Esophagus squamous epithelium (tissue), 5 donors: ENCODE results near the gene QKI. TPM values are rescaled to one million over a fixed set of nuclear protein-coding genes. Genes with fewer than 3 reads are reported as not detected.

Experiments
- DNase-seq: peaks from one replicate; lab custom pipeline; 2025; lab: John Stamatoyannopoulos, UW
- H3K27ac ChIP-seq, 4 donors: fragments of 200-600 bp; sonication (generic); one replicate each; pipeline ENCODE4 v1.5.1; 2016 to 2019; ENCODE audit warnings: mild to moderate bottlenecking in 1 of 4
- H3K27me3 ChIP-seq, 4 donors: fragments of 200-600 bp; sonication (generic); 1 replicate in 3 of 4; 2 replicates in 1 of 4; pipeline versions ENCODE4 v1.5.1 to v1.6.0; 2017 to 2021; ENCODE audit warnings: antibody characterized with exemption in 1 of 4
- H3K36me3 ChIP-seq, 3 donors: fragments of 200-600 bp; sonication (generic); one replicate each; pipeline ENCODE4 v1.5.1; 2016 to 2019
- H3K4me1 ChIP-seq, 3 donors: fragments of 200-600 bp; sonication (generic); one replicate each; pipeline ENCODE4 v1.5.1; 2017 to 2019
- H3K4me3 ChIP-seq, 4 donors: fragments of 200-600 bp; sonication (generic); 1 replicate in 3 of 4; 2 replicates in 1 of 4; pipeline ENCODE4 v1.5.1; 2016 to 2019; ENCODE audit warnings: mild to moderate bottlenecking in 2 of 4, moderate library complexity in 1 of 4
- H3K9me3 ChIP-seq, 3 donors: fragments of 200-600 bp; sonication (generic); one replicate each; pipeline ENCODE4 v1.5.1; 2016 to 2019
- POLR2A ChIP-seq, 4 donors: fragments of 450-650 bp; IDR thresholded peaks; one replicate each; pipeline ENCODE4 v1.6.1; 2017; ENCODE audit warnings: antibody characterized with exemption in 4 of 4, mild to moderate bottlenecking in 4 of 4, moderate library complexity in 3 of 4
- whole genome bisulfite sequencing, 2 donors: methylation state at CpG; one replicate each; pipeline ENCODE4 v1.1.5; 2018; 5-methylcytosine and 5-hydroxymethylcytosine counted together
- intact Hi-C: fragments of 100-400 bp; cut with DNase I; formaldehyde crosslinking; loops from one replicate; pipeline ENCODE4 v1.15.0; 2022
- total RNA-seq, 4 donors: library from RNA; depleted of rRNA; stranded (reverse); fragments of >200 nt; gene quantifications; one replicate each; pipeline ENCODE4 v1.1.0, GENCODE V29; 2016
- TF ChIP-seq, protein P1 (sequence below), 6 experiments: fragments of 450-650 bp in 4 of 6; fragments of 200-600 bp in 2 of 6; sonication (generic) in 2 of 6; IDR thresholded peaks; one replicate each; pipeline ENCODE4 v1.5.1; 2016 to 2019; ENCODE audit warnings: antibody characterized with exemption in 6 of 6, mild to moderate bottlenecking in 4 of 6, moderate library complexity in 4 of 6
- donor health status: DM: yes; HTN: yes; CAD: no.

The QKI gene
- total RNA-seq, 4 donors from 2014 or later = 46.2 to 149 (median 65.4) TPM

DNA sequence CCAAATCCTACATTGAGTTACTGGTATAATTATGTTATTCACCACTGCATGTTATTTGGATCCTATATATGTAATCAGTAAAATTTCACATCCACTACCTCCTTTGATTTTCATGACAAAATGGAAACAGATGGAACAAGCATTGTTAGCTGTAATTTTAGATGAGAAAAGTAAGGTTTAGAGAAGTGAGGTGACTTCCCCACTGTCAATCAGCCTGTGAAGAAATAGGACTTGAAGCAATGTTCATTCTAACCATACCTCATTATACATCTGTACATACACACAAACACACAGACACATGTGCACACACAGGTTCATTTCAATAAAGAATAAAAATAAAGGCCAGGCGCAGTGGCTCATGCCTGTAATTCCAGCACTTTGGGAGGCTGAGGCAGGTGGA lies 23.7 kb upstream of the QKI start:
- Histone ChIP-seq H3K4me1 (peaks cover 8 to 41% (median 14%) of the 10 kb centered on the region in 3 donors), H3K27ac (no peak overlapping the region), H3K27me3 (no peaks in the 10 kb centered on the region), H3K9me3 (no peaks in the 10 kb centered on the region), H3K36me3 (no peaks in the 10 kb centered on the region), H3K4me3 (no peak overlapping the region)
- TF ChIP-seq, protein P1, sequence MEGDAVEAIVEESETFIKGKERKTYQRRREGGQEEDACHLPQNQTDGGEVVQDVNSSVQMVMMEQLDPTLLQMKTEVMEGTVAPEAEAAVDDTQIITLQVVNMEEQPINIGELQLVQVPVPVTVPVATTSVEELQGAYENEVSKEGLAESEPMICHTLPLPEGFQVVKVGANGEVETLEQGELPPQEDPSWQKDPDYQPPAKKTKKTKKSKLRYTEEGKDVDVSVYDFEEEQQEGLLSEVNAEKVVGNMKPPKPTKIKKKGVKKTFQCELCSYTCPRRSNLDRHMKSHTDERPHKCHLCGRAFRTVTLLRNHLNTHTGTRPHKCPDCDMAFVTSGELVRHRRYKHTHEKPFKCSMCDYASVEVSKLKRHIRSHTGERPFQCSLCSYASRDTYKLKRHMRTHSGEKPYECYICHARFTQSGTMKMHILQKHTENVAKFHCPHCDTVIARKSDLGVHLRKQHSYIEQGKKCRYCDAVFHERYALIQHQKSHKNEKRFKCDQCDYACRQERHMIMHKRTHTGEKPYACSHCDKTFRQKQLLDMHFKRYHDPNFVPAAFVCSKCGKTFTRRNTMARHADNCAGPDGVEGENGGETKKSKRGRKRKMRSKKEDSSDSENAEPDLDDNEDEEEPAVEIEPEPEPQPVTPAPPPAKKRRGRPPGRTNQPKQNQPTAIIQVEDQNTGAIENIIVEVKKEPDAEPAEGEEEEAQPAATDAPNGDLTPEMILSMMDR (IDR thresholded peaks at IDR 0.05) = no peak
- TF ChIP-seq POLR2A (IDR thresholded peaks at IDR 0.05) = no peak
- 86 to 90% methylated on average over 1 of the region's 1 CpG for WGBS, 2 donors
- no peak for DNase-seq
- intact Hi-C loops = no loop called here

DNA sequence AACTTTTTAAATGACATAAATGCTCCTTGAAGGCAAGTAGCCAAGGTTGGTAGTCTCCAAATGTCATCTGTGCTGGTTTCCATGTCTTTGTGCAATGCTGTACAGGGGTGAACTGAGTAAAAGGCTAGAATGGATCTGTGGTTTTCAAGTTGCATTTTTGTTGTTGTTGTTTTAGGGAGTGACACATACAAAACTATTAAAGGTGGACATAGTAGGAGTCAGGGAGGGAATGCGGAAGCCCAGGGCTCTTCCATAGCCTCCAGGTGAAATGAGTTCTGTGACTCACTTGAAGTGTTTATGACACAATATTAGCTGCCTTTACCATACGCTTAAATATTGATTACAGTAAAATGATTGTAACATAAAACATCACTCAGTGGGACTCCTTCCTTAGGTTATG lies 22.5 kb upstream of the QKI start:
- TF ChIP-seq, protein P1 (IDR thresholded peaks at IDR 0.05) = no peak
- no peak for TF ChIP-seq POLR2A (IDR thresholded peaks at IDR 0.05)
- Histone ChIP-seq H3K9me3 (no peaks in the 10 kb centered on the region), H3K27me3 (no peaks in the 10 kb centered on the region), H3K4me3 (no peak overlapping the region), H3K4me1 (peaks cover 8 to 47% (median 13%) of the 10 kb centered on the region in 3 donors), H3K27ac (peak overlapping the region; percentile 41 to 75 (median 62)), H3K36me3 (no peaks in the 10 kb centered on the region)
- no peak for DNase-seq
- intact Hi-C loops = no loop called here
- 49 to 65% methylated on average over 2 of the region's 2 CpGs for WGBS, 2 donors

DNA sequence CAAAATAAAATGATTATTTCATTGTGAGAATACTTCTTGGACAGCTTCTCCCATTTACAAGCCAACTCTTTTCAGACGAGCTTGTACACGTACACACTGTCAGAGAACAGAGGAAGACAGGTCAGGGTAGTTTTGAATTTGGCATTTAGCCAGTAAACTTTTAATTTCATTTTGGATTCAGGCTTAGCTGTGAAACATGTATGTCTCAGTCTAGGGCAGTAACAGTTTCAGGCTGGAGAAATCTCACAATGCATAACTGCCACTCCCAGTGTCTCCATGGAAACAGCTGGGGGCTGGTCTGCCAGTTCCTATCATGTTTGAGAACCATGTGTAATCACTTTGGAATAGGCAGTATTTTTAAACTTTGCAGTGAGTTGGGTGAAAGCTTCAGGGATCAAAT lies 22.0 kb upstream of the QKI start:
- no peaks in the 10 kb centered on the region for H3K36me3 ChIP-seq
- peaks cover 8 to 48% (median 11%) of the 10 kb centered on the region in 3 donors for H3K4me1 ChIP-seq
- DNase-seq = no peak
- WGBS, 2 donors = 13% methylated on average over 2 of the region's 2 CpGs
- no peak overlapping the region for H3K4me3 ChIP-seq
- H3K9me3 ChIP-seq = no peaks in the 10 kb centered on the region
- no peak for TF ChIP-seq POLR2A (IDR thresholded peaks at IDR 0.05)
- TF ChIP-seq, protein P1 (IDR thresholded peaks at IDR 0.05) = no peak
- no peaks in the 10 kb centered on the region for H3K27me3 ChIP-seq
- peak overlapping the region; percentile 41 to 75 (median 62) for H3K27ac ChIP-seq
- intact Hi-C loops = no loop called here

DNA sequence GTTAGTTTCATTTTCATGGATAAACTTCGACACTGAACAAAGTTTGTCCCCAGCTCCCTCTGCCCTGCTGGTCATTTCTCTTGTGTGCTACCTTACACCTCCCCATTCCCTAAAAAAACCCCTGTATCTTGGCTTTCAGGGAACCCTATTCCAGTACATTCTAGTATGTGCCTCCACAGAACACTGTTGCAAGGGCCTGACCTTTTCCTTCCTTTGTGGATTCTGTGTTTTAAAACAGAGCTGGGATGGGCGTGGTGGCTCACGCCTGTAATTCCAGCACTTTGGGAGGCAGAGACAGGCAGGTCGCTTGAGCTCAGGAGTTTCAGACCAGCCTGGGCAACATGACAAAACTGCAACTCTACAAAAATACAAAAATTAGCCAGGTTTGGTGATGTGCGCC lies 20.6 kb upstream of the QKI start:
- intact Hi-C loops = no loop called here
- no peak for DNase-seq
- 76 to 91% methylated on average over 2 to 5 of the region's 5 CpGs for WGBS, 2 donors
- Histone ChIP-seq H3K27ac (no peak overlapping the region), H3K4me1 (peaks cover 8 to 48% (median 11%) of the 10 kb centered on the region in 3 donors), H3K4me3 (no peak overlapping the region), H3K27me3 (no peaks in the 10 kb centered on the region), H3K9me3 (no peaks in the 10 kb centered on the region), H3K36me3 (no peaks in the 10 kb centered on the region)
- TF ChIP-seq, protein P1 (IDR thresholded peaks at IDR 0.05) = no peak
- TF ChIP-seq POLR2A (IDR thresholded peaks at IDR 0.05) = no peak

DNA sequence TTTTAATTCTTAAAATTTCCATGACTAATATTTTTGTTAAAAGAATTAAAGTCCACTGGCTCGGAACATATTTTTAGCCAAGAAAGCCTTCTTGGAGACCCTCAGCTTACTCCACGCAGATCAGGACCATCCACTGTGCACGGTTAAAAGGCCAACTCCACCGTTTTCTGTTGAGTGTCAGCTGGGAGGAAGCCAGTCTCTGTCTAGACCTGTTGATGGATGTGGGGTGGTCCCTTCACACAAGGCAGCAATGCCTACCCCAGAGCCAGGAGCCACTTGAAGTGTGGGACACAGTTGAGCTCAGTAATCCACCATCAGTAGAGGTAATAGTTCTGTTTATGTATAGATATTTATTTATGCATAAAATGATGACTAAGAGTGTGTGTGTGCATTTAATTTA lies 19.9 kb upstream of the QKI start:
- no peak overlapping the region for H3K27ac ChIP-seq
- 82% methylated on average over 4 of the region's 4 CpGs for WGBS, 2 donors
- H3K27me3 ChIP-seq = no peaks in the 10 kb centered on the region
- H3K4me3 ChIP-seq = no peak overlapping the region
- no peaks in the 10 kb centered on the region for H3K36me3 ChIP-seq
- intact Hi-C loops = no loop called here
- no peaks in the 10 kb centered on the region for H3K9me3 ChIP-seq
- TF ChIP-seq, protein P1 (IDR thresholded peaks at IDR 0.05) = no peak
- TF ChIP-seq POLR2A (IDR thresholded peaks at IDR 0.05) = no peak
- peaks cover 8 to 48% (median 11%) of the 10 kb centered on the region in 3 donors for H3K4me1 ChIP-seq
- DNase-seq = no peak
